Measurements from ENCODE around the gene NMNAT2. TPM values are rescaled to one million over a fixed set of nuclear protein-coding genes. Genes with fewer than 3 reads are reported as not detected.
A peak's percentile ranks its signal among the peaks of the same experiment; 100 is the strongest.

The NMNAT2 gene
- total RNA-seq (not detected), polyA plus RNA-seq (not detected)

- CTCF ChIA-PET = no interaction called here
- H3K4me3 ChIP-seq (ENCODE audit: low read length) = no peak within 1 kb of the TSS
- H3K4me1 ChIP-seq (ENCODE audit: insufficient read depth, low read length) = peaks cover 6% of the 10 kb centered on the region
- peaks cover 0 to 11% (median 2%) of the 10 kb centered on the region in 5 donors for H3K9me3 Mint-ChIP-seq
- H3K27me3 Mint-ChIP-seq = peaks cover 57 to 82% of the 10 kb centered on the region in 2 donors
- H3K9me3 ChIP-seq (ENCODE audit: low read length) = no peaks in the 10 kb centered on the region
- POLR2A ChIA-PET = no interaction called here
- no peak within 1 kb of the TSS for H3K27ac ChIP-seq (ENCODE audit: low read depth, low read length)
- peak within 1 kb of the TSS; percentile 11 to 73 (median 60) for H3K4me3 Mint-ChIP-seq
- peaks cover 25 to 28% (median 26%) of the 10 kb centered on the region in 3 donors for H3K4me1 Mint-ChIP-seq
- H3K36me3 Mint-ChIP-seq = no peaks in the 10 kb centered on the region
- peaks cover 31% of the 10 kb centered on the region for H3K27me3 ChIP-seq (ENCODE audit: insufficient read depth, low read length, poor library complexity, severe bottlenecking)
- DNase-seq = no peak
- H3K36me3 ChIP-seq (ENCODE audit: insufficient read depth, low read length) = no peaks in the 10 kb centered on the region
- peak within 1 kb of the TSS in 1 of 8 donors; percentile 3 for H3K27ac Mint-ChIP-seq
Observed at GRCh38 chr1:183417772-183418491, at the start of gene NMNAT2. Gene NMNAT2, minus strand, starts transcription at chr1:183418380. Its CDS starts 113 bp downstream, at chr1:183418267.

DNA sequence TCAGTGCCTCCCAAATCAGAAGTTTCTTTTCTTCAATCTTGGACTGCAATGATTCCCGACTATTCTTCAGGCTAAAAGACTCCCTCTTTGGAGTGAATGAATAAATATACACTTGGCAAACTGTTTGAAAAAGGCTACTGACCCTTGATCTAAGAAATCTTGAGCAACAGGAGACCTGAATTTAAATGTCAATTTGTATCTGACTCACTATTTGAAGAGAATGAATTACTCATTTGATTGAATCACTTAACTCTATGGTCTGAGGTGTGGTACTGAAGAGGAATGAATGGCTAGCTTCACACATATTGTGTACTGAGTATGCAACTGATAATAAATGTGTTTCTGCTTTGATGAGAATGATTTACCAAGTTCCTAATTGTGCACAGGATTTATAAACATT, 49.5 kb upstream of the NMNAT2 start:
- no peak overlapping the region for H3K4me3 ChIP-seq (ENCODE audit: low read length)
- no peak overlapping the region for H3K4me3 Mint-ChIP-seq
- H3K27me3 ChIP-seq (ENCODE audit: insufficient read depth, low read length, poor library complexity, severe bottlenecking) = no peaks in the 10 kb centered on the region
- H3K36me3 ChIP-seq (ENCODE audit: insufficient read depth, low read length) = no peaks in the 10 kb centered on the region
- POLR2A ChIA-PET = no interaction called here
- no peak for DNase-seq
- H3K27ac ChIP-seq (ENCODE audit: low read depth, low read length) = no peak overlapping the region
- no peak overlapping the region for H3K27ac Mint-ChIP-seq
- H3K36me3 Mint-ChIP-seq = peaks cover 0 to 22% (median 0%) of the 10 kb centered on the region in 3 donors
- H3K4me1 Mint-ChIP-seq = peaks cover 12 to 14% (median 14%) of the 10 kb centered on the region in 3 donors
- H3K27me3 Mint-ChIP-seq = peaks cover 7 to 15% of the 10 kb centered on the region in 2 donors
- H3K9me3 ChIP-seq (ENCODE audit: low read length) = no peaks in the 10 kb centered on the region
- no peaks in the 10 kb centered on the region for H3K9me3 Mint-ChIP-seq
- CTCF ChIA-PET = no interaction called here
- peaks cover 5% of the 10 kb centered on the region for H3K4me1 ChIP-seq (ENCODE audit: insufficient read depth, low read length)

GRCh38 chr1:183466781-183467180, 48.6 kb upstream of the NMNAT2 start:
- H3K36me3 ChIP-seq (ENCODE audit: insufficient read depth, low read length) = no peaks in the 10 kb centered on the region
- H3K27ac ChIP-seq (ENCODE audit: low read depth, low read length) = no peak overlapping the region
- no peaks in the 10 kb centered on the region for H3K9me3 Mint-ChIP-seq
- no peak overlapping the region for H3K4me3 ChIP-seq (ENCODE audit: low read length)
- no peak overlapping the region for H3K4me3 Mint-ChIP-seq
- no peaks in the 10 kb centered on the region for H3K9me3 ChIP-seq (ENCODE audit: low read length)
- peaks cover 5% of the 10 kb centered on the region for H3K4me1 ChIP-seq (ENCODE audit: insufficient read depth, low read length)
- no peak for DNase-seq
- CTCF ChIA-PET = no interaction called here
- peaks cover 7 to 24% of the 10 kb centered on the region in 2 donors for H3K27me3 Mint-ChIP-seq
- POLR2A ChIA-PET = no interaction called here
- peaks cover 9 to 14% (median 11%) of the 10 kb centered on the region in 3 donors for H3K4me1 Mint-ChIP-seq
- peaks cover 0 to 14% (median 0%) of the 10 kb centered on the region in 3 donors for H3K36me3 Mint-ChIP-seq
- no peaks in the 10 kb centered on the region for H3K27me3 ChIP-seq (ENCODE audit: insufficient read depth, low read length, poor library complexity, severe bottlenecking)
- no peak overlapping the region for H3K27ac Mint-ChIP-seq

DNA sequence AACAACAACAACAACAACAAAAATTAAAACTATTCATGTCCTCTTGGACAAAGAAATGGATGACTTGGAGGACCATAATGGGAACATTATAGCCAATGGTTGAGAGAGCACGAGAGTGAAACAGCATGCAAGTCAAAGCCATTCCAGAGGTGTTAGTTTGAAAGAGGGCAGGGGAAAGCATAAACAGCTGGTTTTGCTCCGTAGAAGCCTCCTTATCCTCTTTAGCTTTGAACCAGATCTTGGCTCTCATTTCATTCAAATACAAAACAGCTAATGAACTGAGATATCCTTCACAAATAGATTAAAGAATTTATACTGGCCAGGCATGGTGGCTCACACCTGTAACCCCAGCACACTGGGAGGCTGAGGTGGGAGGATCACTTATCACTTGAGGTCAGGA, 45.4 kb upstream of the NMNAT2 start:
- no peak overlapping the region for H3K4me3 Mint-ChIP-seq
- Histone ChIP-seq H3K27ac (ENCODE audit: low read depth, low read length) (no peak overlapping the region), H3K27me3 (ENCODE audit: insufficient read depth, low read length, poor library complexity, severe bottlenecking) (no peaks in the 10 kb centered on the region), H3K9me3 (ENCODE audit: low read length) (no peaks in the 10 kb centered on the region), H3K4me3 (ENCODE audit: low read length) (no peak overlapping the region), H3K36me3 (ENCODE audit: insufficient read depth, low read length) (no peaks in the 10 kb centered on the region), H3K4me1 (ENCODE audit: insufficient read depth, low read length) (no peaks in the 10 kb centered on the region)
- DNase-seq = no peak
- H3K4me1 Mint-ChIP-seq = no peaks in the 10 kb centered on the region
- ChIA-PET CTCF (no interaction called here), POLR2A (no interaction called here)
- H3K9me3 Mint-ChIP-seq = no peaks in the 10 kb centered on the region
- H3K36me3 Mint-ChIP-seq = no peaks in the 10 kb centered on the region
- peaks cover 19 to 34% of the 10 kb centered on the region in 2 donors for H3K27me3 Mint-ChIP-seq
- H3K27ac Mint-ChIP-seq = peak overlapping the region in 1 of 8 donors; percentile 77

DNA sequence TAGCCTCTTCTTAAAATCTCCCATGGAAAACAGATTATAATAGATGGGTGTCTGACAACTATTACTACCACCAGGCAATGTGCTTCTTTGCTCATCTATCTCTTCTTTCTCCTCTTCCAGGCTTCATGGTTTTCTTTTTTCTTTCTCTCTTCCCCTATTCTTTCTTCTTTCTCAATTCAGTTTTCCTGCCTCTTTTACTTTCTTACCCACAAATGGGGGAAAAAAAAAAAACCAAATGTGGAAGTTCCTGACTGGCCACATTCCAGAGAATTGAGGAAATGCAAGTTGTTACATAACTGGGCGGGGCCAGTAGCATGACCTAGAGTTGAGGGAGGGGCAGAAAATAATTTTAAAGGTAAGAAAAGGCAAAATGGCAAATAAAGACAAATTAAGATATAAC, 43.2 kb upstream of the NMNAT2 start:
- H3K27me3 Mint-ChIP-seq = peaks cover 23 to 52% of the 10 kb centered on the region in 2 donors
- Histone ChIP-seq H3K4me1 (ENCODE audit: insufficient read depth, low read length) (no peaks in the 10 kb centered on the region), H3K36me3 (ENCODE audit: insufficient read depth, low read length) (no peaks in the 10 kb centered on the region), H3K27ac (ENCODE audit: low read depth, low read length) (no peak overlapping the region), H3K4me3 (ENCODE audit: low read length) (no peak overlapping the region), H3K9me3 (ENCODE audit: low read length) (no peaks in the 10 kb centered on the region), H3K27me3 (ENCODE audit: insufficient read depth, low read length, poor library complexity, severe bottlenecking) (no peaks in the 10 kb centered on the region)
- POLR2A ChIA-PET = no interaction called here
- no peaks in the 10 kb centered on the region for H3K36me3 Mint-ChIP-seq
- DNase-seq = no peak
- no peak overlapping the region for H3K4me3 Mint-ChIP-seq
- H3K9me3 Mint-ChIP-seq = no peaks in the 10 kb centered on the region
- no peaks in the 10 kb centered on the region for H3K4me1 Mint-ChIP-seq
- H3K27ac Mint-ChIP-seq = no peak overlapping the region
- CTCF ChIA-PET = no interaction called here

- H3K4me3 ChIP-seq (ENCODE audit: low read length) = no peak overlapping the region
- H3K9me3 ChIP-seq (ENCODE audit: low read length) = no peaks in the 10 kb centered on the region
- H3K27me3 ChIP-seq (ENCODE audit: insufficient read depth, low read length, poor library complexity, severe bottlenecking) = no peaks in the 10 kb centered on the region
- DNase-seq = no peak
- H3K4me1 Mint-ChIP-seq = no peaks in the 10 kb centered on the region
- peaks cover 27 to 57% of the 10 kb centered on the region in 2 donors for H3K27me3 Mint-ChIP-seq
- no peak overlapping the region for H3K27ac Mint-ChIP-seq
- no peaks in the 10 kb centered on the region for H3K36me3 Mint-ChIP-seq
- no peak overlapping the region for H3K27ac ChIP-seq (ENCODE audit: low read depth, low read length)
- POLR2A ChIA-PET = no interaction called here
- no peak overlapping the region for H3K4me3 Mint-ChIP-seq
- H3K9me3 Mint-ChIP-seq = no peaks in the 10 kb centered on the region
- no peaks in the 10 kb centered on the region for H3K4me1 ChIP-seq (ENCODE audit: insufficient read depth, low read length)
- no peaks in the 10 kb centered on the region for H3K36me3 ChIP-seq (ENCODE audit: insufficient read depth, low read length)
- CTCF ChIA-PET = no interaction called here
Observed at GRCh38 chr1:183460596-183460995, 42.4 kb upstream of the NMNAT2 start.

GRCh38 chr1:183457449-183457848, 39.3 kb upstream of the NMNAT2 start:
- POLR2A ChIA-PET = interaction anchor here (0.6 kb wide), 1 partner anchor 103 kb away, joined by 3 read pairs; no protein-coding TSS in a partner anchor
- Mint-ChIP-seq H3K9me3 (no peaks in the 10 kb centered on the region), H3K27ac (no peak overlapping the region), H3K4me3 (no peak overlapping the region), H3K4me1 (no peaks in the 10 kb centered on the region), H3K36me3 (no peaks in the 10 kb centered on the region), H3K27me3 (peaks cover 38 to 62% of the 10 kb centered on the region in 2 donors)
- H3K27me3 ChIP-seq (ENCODE audit: insufficient read depth, low read length, poor library complexity, severe bottlenecking) = no peaks in the 10 kb centered on the region
- CTCF ChIA-PET = no interaction called here
- DNase-seq = no peak
- H3K4me3 ChIP-seq (ENCODE audit: low read length) = no peak overlapping the region
- H3K9me3 ChIP-seq (ENCODE audit: low read length) = no peaks in the 10 kb centered on the region
- H3K36me3 ChIP-seq (ENCODE audit: insufficient read depth, low read length) = no peaks in the 10 kb centered on the region
- no peaks in the 10 kb centered on the region for H3K4me1 ChIP-seq (ENCODE audit: insufficient read depth, low read length)
- H3K27ac ChIP-seq (ENCODE audit: low read depth, low read length) = no peak overlapping the region

DNA sequence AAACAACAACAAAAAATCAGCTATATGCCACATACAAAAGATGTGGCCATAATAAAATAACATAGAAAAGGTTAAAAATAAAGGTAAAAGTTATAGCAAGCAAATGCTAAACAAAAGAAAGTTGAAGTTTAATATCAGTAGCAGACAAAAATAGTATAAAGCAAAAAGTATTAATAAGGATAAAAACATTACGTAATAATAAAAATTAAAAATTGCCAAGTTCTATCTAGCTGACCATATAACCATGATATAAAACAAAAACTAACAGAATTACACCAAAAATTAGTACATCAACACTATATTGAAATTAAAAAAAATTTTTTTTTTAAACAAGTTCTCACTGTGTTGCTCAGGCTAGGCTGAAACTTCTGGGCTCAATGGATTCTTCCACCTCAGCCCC, 38.6 kb upstream of the NMNAT2 start:
- ChIA-PET CTCF (no interaction called here), POLR2A (no interaction called here)
- Mint-ChIP-seq H3K9me3 (no peaks in the 10 kb centered on the region), H3K36me3 (no peaks in the 10 kb centered on the region), H3K4me3 (no peak overlapping the region), H3K4me1 (no peaks in the 10 kb centered on the region), H3K27me3 (peaks cover 38 to 56% of the 10 kb centered on the region in 2 donors), H3K27ac (no peak overlapping the region)
- no peak for DNase-seq
- no peak overlapping the region for H3K4me3 ChIP-seq (ENCODE audit: low read length)
- H3K27ac ChIP-seq (ENCODE audit: low read depth, low read length) = no peak overlapping the region
- H3K4me1 ChIP-seq (ENCODE audit: insufficient read depth, low read length) = no peaks in the 10 kb centered on the region
- H3K27me3 ChIP-seq (ENCODE audit: insufficient read depth, low read length, poor library complexity, severe bottlenecking) = no peaks in the 10 kb centered on the region
- no peaks in the 10 kb centered on the region for H3K9me3 ChIP-seq (ENCODE audit: low read length)
- no peaks in the 10 kb centered on the region for H3K36me3 ChIP-seq (ENCODE audit: insufficient read depth, low read length)

Data from CD8-positive, alpha-beta memory T cell (primary cell).